Measurements from ENCODE around the gene APCDD1.

DNA sequence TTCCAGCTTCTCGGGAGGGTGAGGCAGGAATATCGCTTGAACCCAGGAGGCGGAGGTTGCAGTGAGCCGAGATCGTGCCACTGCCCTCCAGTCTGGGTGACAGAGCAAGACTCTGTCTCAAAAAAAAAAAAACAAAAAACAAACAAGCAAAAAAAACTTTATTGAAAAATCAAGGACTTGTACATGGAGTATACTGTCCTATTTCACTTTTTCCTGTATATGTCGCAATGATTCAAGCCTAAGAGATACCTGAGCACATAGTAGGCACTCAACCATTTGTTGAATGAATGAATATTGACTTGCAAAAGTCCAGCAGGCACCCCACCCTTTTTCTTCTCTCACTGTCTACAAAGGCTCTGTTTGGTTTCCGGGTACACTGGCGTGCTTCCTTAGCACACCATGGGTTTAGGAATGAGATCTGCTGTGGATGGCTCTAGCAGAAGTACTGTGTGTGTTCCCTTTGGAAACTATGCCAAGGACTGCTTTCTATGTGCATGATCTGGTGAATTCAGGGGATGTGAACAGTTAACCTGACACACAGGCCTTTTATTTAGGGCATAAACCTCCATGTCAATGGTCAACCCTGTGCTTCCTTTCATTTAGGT, 6.1 kb downstream of the APCDD1 start:
- TF ChIP-seq CTCF (IDR thresholded peaks at IDR 0.05; ENCODE audit: poor library complexity) = no peak
- TF ChIP-seq EZH2 (IDR thresholded peaks at IDR 0.05; ENCODE audit: borderline replicate concordance) = no peak

Data from hepatocyte (in vitro differentiated cells).